Prostate gland (tissue), 2 donors: Measurements from ENCODE around the gene LY6G6C.
A peak's percentile ranks its signal among the peaks of the same experiment; 100 is the strongest.

ENCODE experiments used
- CTCF ChIP-seq, 4 experiments: fragments of 200-600 bp in 2 of 4; fragments of 450-650 bp in 2 of 4; sonication (generic) in 2 of 4; IDR thresholded peaks; 1 replicate in 3 of 4; 2 replicates in 1 of 4; pipeline ENCODE4 v1.5.1; 2016 to 2019; ENCODE audit warnings: antibody characterized with exemption in 4 of 4, mild to moderate bottlenecking in 2 of 4, moderate library complexity in 2 of 4
- POLR2A ChIP-seq: fragments of 450-650 bp; IDR thresholded peaks from one replicate; pipeline ENCODE4 v1.6.1; 2016; ENCODE audit warnings: antibody characterized with exemption, mild to moderate bottlenecking

- TF ChIP-seq CTCF (IDR thresholded peaks at IDR 0.05) (peak in 2 of 4 experiments; percentile 26 to 31), POLR2A (no peak)
These were observed 9.2 kb downstream of the LY6G6C start for GRCh38 chr6:31712296-31712695.
